GM12878 (cell line): ENCODE measurements around the gene SERBP1. TPM values are rescaled to one million over a fixed set of nuclear protein-coding genes. Genes with fewer than 3 reads are reported as not detected.

Source experiments
- ATAC-seq: fragments of 200-7000 bp; cut with Tn5 transposase; 3 replicates; pipeline ENCODE4 v1.9.1; 2020; ENCODE audit warnings: mild to moderate bottlenecking, moderate library complexity
- BruUV-seq: library from RNA; stranded (reverse); fragments of 400-500 nt; replicated peaks from 2 replicates; lab custom pipeline; 2021; lab: Mats Ljungman, UMichigan
- CTCF ChIA-PET: fragments of 300-600 bp; sonication (Branson Sonifier 250); formaldehyde crosslinking; extraction: SDS; loops from one replicate; lab custom pipeline; 2021; ENCODE audit warnings: inconsistent platforms; lab: Yijun Ruan, JAX
- POLR2A ChIA-PET: fragments of 350-600 bp; formaldehyde crosslinking; extraction: SDS; loops from one replicate; lab custom pipeline; 2021; ENCODE audit warnings: inconsistent platforms; lab: Charles Lee
- RAD21 ChIA-PET: fragments of 300-600 bp; sonication (Branson Sonifier 250); formaldehyde crosslinking; loops from one replicate; lab custom pipeline; 2023; ENCODE audit warnings: antibody characterized with exemption; ENCODE audit not compliant: unreplicated experiment; lab: Charles Lee
- SMC1A ChIA-PET: fragments of 300-600 bp; sonication (Branson Sonifier 250); formaldehyde crosslinking; loops from one replicate; lab custom pipeline; 2023; ENCODE audit not compliant: unreplicated experiment, uncharacterized antibody; lab: Charles Lee
- DNase-seq: peaks from one replicate; pipeline ENCODE4 v3.0.0-alpha.2; 2011; ENCODE audit warnings: low read depth, low spot score
- FAIRE-seq: peaks from 3 replicates; lab custom pipeline; 2011; peaks lifted over from hg19 to GRCh38; lab: Jason Lieb, UNC
- H2AFZ ChIP-seq: 2 replicates; pipeline ENCODE4 v1.6.0; 2011; ENCODE audit warnings: low read depth, low read length, control low read depth; ENCODE audit not compliant: control insufficient read depth
- H3K27ac ChIP-seq: 2 replicates; pipeline ENCODE4 v1.5.1; 2011; ENCODE audit warnings: control low read depth; ENCODE audit not compliant: control insufficient read depth, insufficient read depth
- H3K27me3 ChIP-seq, 2 experiments: replicated peaks in 1 of 2; 2 replicates each; pipeline versions ENCODE4 v1.6.0 to v1.6.1; 2011; ENCODE audit warnings: low read length in 1 of 2; ENCODE audit not compliant: control insufficient read depth in 2 of 2, insufficient read depth in 2 of 2
- H3K36me3 ChIP-seq, 2 experiments: 2 replicates each; pipeline ENCODE4 v1.5.1; 2011; ENCODE audit warnings: low read length in 1 of 2; ENCODE audit not compliant: control insufficient read depth in 2 of 2, insufficient read depth in 2 of 2
- H3K4me1 ChIP-seq: 2 replicates; pipeline ENCODE4 v1.6.1; 2011; ENCODE audit warnings: mild to moderate bottlenecking, low read length, moderate library complexity, mixed read lengths; ENCODE audit not compliant: control insufficient read depth, insufficient read depth
- H3K4me2 ChIP-seq: 2 replicates; pipeline ENCODE4 v1.6.0; 2011; ENCODE audit warnings: control low read depth; ENCODE audit not compliant: control insufficient read depth, insufficient read depth
- H3K4me3 ChIP-seq: fragments of 200-600 bp; sonication (generic); 2 replicates; pipeline ENCODE4 v1.5.1; 2016
- H3K79me2 ChIP-seq: 2 replicates; pipeline ENCODE4 v1.6.0; 2011; ENCODE audit warnings: low read length; ENCODE audit not compliant: control insufficient read depth, insufficient read depth
- H3K9ac ChIP-seq: 2 replicates; pipeline ENCODE4 v1.8.0; 2011; ENCODE audit warnings: low read length, control low read depth, mixed read lengths; ENCODE audit not compliant: control insufficient read depth, insufficient read depth
- H3K9me3 ChIP-seq: replicated peaks from 3 replicates; pipeline ENCODE4 v1.5.1; 2011; ENCODE audit warnings: mild to moderate bottlenecking, low read length; ENCODE audit not compliant: control insufficient read depth, insufficient read depth
- H4K20me1 ChIP-seq: 2 replicates; pipeline ENCODE4 v1.6.0; 2011; ENCODE audit not compliant: control insufficient read depth, insufficient read depth
- CHD4 ChIP-seq: fragments of 200-600 bp; sonication (generic); IDR thresholded peaks from 2 replicates; pipeline ENCODE4 v1.6.1; 2016; ENCODE audit warnings: mild to moderate bottlenecking
- ESRRA ChIP-seq: IDR thresholded peaks from 2 replicates; pipeline ENCODE4 v1.6.1; 2012; ENCODE audit warnings: mild to moderate bottlenecking, low read length, improper control_type of control experiment
- KLF5 ChIP-seq: fragments of 450-650 bp; IDR thresholded peaks from 2 replicates; pipeline ENCODE4 v1.6.1; 2014; ENCODE audit warnings: mild to moderate bottlenecking; ENCODE audit not compliant: partially characterized antibody
- NBN ChIP-seq: fragments of 450-650 bp; IDR thresholded peaks from 2 replicates; pipeline ENCODE4 v1.6.1; 2016
- RFX5 ChIP-seq: IDR thresholded peaks from 2 replicates; pipeline ENCODE4 v1.6.1; 2011; ENCODE audit warnings: low read depth, low read length, improper control_type of control experiment
- SMAD1 ChIP-seq: fragments of 450-650 bp; IDR thresholded peaks from 2 replicates; pipeline ENCODE4 v1.6.1; 2018; ENCODE audit warnings: mild to moderate bottlenecking, low read depth; ENCODE audit not compliant: partially characterized antibody
- TCF7 ChIP-seq: IDR thresholded peaks from 2 replicates; pipeline ENCODE4 v1.6.1; 2014; ENCODE audit warnings: antibody characterized with exemption, borderline replicate concordance
- WGBS: methylation state at CpG from one replicate; pipeline ENCODE4 v1.1.6; 2016; ENCODE audit warnings: low lambda C conversion rate; ENCODE audit not compliant: insufficient replicate concordance, insufficient coverage; ENCODE audit errors: missing lambda C conversion rate; 5-methylcytosine and 5-hydroxymethylcytosine counted together
- in situ Hi-C: fragments of 300-500 bp; cut with MboI; formaldehyde crosslinking; loops from 9 replicates; pipeline ENCODE4 v1.14.3; 2018; ENCODE audit warnings: mixed read lengths
- intact Hi-C: fragments of 100-400 bp; cut with micrococcal nuclease; formaldehyde crosslinking; loops from one replicate; pipeline ENCODE4 v1.14.2; 2022; ENCODE audit not compliant: unreplicated experiment
- polyA plus RNA-seq, 11 experiments: library from polyadenylated mRNA; depleted of rRNA in 4 of 11; unstranded in 6 of 11; stranded (reverse) in 5 of 11; fragments of >200 nt; fragmentation: Nextera tagmentation in 4 of 11; fragmentation: Illumina TruSeq in 1 of 11; extraction: Ambion mirVana in 4 of 11; extraction: Trizol in 1 of 11; gene quantifications; 1 replicate in 1 of 11; 2 replicates in 10 of 11; pipeline versions ENCODE4 v1.2.1 to v1.2.3, GENCODE V29; 2011 to 2016; ENCODE audit warnings: inconsistent platforms in 2 of 11, missing spikeins in 2 of 11, low read depth in 1 of 11
- total RNA-seq, 4 experiments: library from RNA; depleted of rRNA in 3 of 4; stranded (reverse); fragments of >200 nt in 3 of 4; fragmentation: Illumina TruSeq in 1 of 4; extraction: Trizol in 1 of 4; gene quantifications; 2 replicates each; pipeline versions ENCODE4 v1.2.1 to v1.2.3, GENCODE V29; 2013 to 2021
- TF ChIP-seq, protein P1 (sequence below): IDR thresholded peaks from 2 replicates; pipeline ENCODE4 v1.6.1; 2011; ENCODE audit warnings: low read depth, mild to moderate bottlenecking, low read length, moderate library complexity, borderline replicate concordance; ENCODE audit errors: extremely low read depth
- TF ChIP-seq, protein P2 (sequence below): IDR thresholded peaks from 2 replicates; pipeline ENCODE4 v1.6.1; 2012; ENCODE audit warnings: mild to moderate bottlenecking, low read depth, low read length
- TF ChIP-seq, protein P3 (sequence below): fragments of 450-650 bp; IDR thresholded peaks from 2 replicates; pipeline ENCODE4 v1.6.1; 2017; ENCODE audit warnings: low read depth, mild to moderate bottlenecking, moderate library complexity

The SERBP1 gene
- total and polyA plus RNA-seq, 10 of the 15 experiments (the other 5 are each of a cell fraction or from before 2014, with no cell fraction given): 76.7 to 509 (median 384) TPM

DNA sequence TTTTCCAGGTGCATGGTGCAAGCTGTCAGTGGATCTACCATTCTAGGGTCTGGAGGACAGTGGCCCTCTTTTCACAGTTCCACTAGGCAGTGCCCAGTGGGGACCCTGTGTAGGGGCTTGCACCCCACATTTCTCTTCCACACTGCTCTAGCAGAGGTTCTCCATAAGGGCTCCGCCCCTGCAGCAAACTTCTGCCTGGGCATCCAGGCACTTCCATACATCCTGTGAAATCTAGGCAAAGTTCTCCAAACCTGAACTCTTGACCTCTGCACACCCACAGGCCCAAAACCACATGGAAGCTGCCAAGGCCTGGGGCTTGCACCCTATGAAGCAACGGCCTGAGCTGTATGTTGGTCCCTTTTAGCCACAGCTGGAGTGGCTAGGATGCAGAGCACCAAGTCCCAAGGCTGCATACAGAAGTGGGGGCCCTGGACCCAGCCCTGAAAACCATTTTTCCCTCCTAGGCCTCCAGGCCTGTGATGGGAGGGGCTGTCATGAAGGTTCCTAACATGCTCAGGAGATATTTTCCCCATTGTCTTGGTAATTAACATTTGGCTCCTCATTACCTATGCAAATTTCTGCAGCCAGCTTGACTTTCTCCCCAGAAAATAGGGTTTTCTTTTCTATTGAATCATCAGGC lies 46.1 kb downstream of the SERBP1 start:
- no peak for DNase-seq
- Histone ChIP-seq H3K79me2 (no peaks in the 10 kb centered on the region), H2AFZ (no peak overlapping the region), H3K27me3 (no peaks in the 10 kb centered on the region), H3K36me3 (no peaks in the 10 kb centered on the region), H4K20me1 (no peaks in the 10 kb centered on the region), H3K4me2 (no peak overlapping the region), H3K9me3 (peaks cover 17% of the 10 kb centered on the region; the same call in 2 of the 3 replicates), H3K27ac (no peak overlapping the region)
- ChIA-PET SMC1A (no interaction called here), CTCF (no interaction called here), POLR2A (no interaction called here), RAD21 (no interaction called here)
- WGBS: 90% methylated on average over 2 of the region's 2 CpGs
- no TSS peak for BruUV-seq
- in situ Hi-C loops: no loop called here
- ATAC-seq: no peak
- intact Hi-C loops: no loop called here
- no peak for FAIRE-seq
- TF ChIP-seq, protein P1, sequence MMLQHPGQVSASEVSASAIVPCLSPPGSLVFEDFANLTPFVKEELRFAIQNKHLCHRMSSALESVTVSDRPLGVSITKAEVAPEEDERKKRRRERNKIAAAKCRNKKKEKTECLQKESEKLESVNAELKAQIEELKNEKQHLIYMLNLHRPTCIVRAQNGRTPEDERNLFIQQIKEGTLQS: no peak
- TF ChIP-seq TCF7: no peak
- no peak for TF ChIP-seq KLF5
- no peak for TF ChIP-seq NBN
- TF ChIP-seq, all 136 proteins: peak for 0
- Histone ChIP-seq H3K4me3 (no peak overlapping the region), H3K9ac (no peak overlapping the region), H3K4me1 (no peaks in the 10 kb centered on the region)

DNA sequence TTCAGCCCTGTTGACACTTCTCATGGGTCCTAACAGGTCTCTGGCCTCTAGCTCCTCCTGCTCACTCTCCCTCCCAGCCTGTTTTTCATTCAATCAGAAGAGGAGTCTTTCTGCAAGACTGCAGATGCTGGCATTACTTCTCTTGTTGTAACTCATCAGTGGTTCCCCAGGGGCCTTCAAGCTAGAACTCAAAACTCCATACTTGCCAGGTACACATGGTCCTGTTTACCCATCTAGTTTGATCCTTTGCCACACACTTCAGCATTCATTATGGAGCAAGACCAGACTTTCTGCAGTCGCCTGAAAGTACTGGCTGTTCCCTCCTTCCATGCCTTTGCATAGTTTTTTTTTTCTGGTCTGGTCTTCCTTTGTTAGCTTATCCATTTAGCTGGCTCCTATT lies 47.9 kb downstream of the SERBP1 start:
- no peaks in the 10 kb centered on the region for H3K36me3 ChIP-seq
- no peak overlapping the region for H3K9ac ChIP-seq
- H3K4me1 ChIP-seq: no peaks in the 10 kb centered on the region
- H4K20me1 ChIP-seq: no peaks in the 10 kb centered on the region
- CTCF ChIA-PET: interaction anchor here (1.5 kb wide), 2 partner anchors 36 to 168 kb away, joined by 3 read pairs; no protein-coding TSS in a partner anchor
- H3K9me3 ChIP-seq: peaks cover 17% of the 10 kb centered on the region; the same call in 2 of the 3 replicates
- SMC1A ChIA-PET: interaction anchor here (0.7 kb wide), 1 partner anchor 28 kb away, joined by 3 read pairs; no protein-coding TSS in a partner anchor
- no TSS peak for BruUV-seq
- no peak for FAIRE-seq
- in situ Hi-C loops: no loop called here
- H3K27me3 ChIP-seq: no peaks in the 10 kb centered on the region
- RAD21 ChIA-PET: no interaction called here
- no peak overlapping the region for H3K4me2 ChIP-seq
- H3K79me2 ChIP-seq: no peaks in the 10 kb centered on the region
- POLR2A ChIA-PET: no interaction called here
- no peak overlapping the region for H2AFZ ChIP-seq
- H3K27ac ChIP-seq: no peak overlapping the region
- no peak for ATAC-seq
- H3K4me3 ChIP-seq: no peak overlapping the region
- no peak for DNase-seq
- intact Hi-C loops: no loop called here
- 86% methylated on average over 1 of the region's 1 CpG for WGBS
- no peak for TF ChIP-seq RFX5
- TF ChIP-seq, protein P2, sequence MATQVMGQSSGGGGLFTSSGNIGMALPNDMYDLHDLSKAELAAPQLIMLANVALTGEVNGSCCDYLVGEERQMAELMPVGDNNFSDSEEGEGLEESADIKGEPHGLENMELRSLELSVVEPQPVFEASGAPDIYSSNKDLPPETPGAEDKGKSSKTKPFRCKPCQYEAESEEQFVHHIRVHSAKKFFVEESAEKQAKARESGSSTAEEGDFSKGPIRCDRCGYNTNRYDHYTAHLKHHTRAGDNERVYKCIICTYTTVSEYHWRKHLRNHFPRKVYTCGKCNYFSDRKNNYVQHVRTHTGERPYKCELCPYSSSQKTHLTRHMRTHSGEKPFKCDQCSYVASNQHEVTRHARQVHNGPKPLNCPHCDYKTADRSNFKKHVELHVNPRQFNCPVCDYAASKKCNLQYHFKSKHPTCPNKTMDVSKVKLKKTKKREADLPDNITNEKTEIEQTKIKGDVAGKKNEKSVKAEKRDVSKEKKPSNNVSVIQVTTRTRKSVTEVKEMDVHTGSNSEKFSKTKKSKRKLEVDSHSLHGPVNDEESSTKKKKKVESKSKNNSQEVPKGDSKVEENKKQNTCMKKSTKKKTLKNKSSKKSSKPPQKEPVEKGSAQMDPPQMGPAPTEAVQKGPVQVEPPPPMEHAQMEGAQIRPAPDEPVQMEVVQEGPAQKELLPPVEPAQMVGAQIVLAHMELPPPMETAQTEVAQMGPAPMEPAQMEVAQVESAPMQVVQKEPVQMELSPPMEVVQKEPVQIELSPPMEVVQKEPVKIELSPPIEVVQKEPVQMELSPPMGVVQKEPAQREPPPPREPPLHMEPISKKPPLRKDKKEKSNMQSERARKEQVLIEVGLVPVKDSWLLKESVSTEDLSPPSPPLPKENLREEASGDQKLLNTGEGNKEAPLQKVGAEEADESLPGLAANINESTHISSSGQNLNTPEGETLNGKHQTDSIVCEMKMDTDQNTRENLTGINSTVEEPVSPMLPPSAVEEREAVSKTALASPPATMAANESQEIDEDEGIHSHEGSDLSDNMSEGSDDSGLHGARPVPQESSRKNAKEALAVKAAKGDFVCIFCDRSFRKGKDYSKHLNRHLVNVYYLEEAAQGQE: no peak
- TF ChIP-seq CHD4: no peak
- TF ChIP-seq SMAD1: no peak
- TF ChIP-seq, protein P3, sequence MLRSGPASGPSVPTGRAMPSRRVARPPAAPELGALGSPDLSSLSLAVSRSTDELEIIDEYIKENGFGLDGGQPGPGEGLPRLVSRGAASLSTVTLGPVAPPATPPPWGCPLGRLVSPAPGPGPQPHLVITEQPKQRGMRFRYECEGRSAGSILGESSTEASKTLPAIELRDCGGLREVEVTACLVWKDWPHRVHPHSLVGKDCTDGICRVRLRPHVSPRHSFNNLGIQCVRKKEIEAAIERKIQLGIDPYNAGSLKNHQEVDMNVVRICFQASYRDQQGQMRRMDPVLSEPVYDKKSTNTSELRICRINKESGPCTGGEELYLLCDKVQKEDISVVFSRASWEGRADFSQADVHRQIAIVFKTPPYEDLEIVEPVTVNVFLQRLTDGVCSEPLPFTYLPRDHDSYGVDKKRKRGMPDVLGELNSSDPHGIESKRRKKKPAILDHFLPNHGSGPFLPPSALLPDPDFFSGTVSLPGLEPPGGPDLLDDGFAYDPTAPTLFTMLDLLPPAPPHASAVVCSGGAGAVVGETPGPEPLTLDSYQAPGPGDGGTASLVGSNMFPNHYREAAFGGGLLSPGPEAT: no peak
- no peak for TF ChIP-seq ESRRA
